ENCODE results near the gene AFDN.

AFDN gene, protein sequence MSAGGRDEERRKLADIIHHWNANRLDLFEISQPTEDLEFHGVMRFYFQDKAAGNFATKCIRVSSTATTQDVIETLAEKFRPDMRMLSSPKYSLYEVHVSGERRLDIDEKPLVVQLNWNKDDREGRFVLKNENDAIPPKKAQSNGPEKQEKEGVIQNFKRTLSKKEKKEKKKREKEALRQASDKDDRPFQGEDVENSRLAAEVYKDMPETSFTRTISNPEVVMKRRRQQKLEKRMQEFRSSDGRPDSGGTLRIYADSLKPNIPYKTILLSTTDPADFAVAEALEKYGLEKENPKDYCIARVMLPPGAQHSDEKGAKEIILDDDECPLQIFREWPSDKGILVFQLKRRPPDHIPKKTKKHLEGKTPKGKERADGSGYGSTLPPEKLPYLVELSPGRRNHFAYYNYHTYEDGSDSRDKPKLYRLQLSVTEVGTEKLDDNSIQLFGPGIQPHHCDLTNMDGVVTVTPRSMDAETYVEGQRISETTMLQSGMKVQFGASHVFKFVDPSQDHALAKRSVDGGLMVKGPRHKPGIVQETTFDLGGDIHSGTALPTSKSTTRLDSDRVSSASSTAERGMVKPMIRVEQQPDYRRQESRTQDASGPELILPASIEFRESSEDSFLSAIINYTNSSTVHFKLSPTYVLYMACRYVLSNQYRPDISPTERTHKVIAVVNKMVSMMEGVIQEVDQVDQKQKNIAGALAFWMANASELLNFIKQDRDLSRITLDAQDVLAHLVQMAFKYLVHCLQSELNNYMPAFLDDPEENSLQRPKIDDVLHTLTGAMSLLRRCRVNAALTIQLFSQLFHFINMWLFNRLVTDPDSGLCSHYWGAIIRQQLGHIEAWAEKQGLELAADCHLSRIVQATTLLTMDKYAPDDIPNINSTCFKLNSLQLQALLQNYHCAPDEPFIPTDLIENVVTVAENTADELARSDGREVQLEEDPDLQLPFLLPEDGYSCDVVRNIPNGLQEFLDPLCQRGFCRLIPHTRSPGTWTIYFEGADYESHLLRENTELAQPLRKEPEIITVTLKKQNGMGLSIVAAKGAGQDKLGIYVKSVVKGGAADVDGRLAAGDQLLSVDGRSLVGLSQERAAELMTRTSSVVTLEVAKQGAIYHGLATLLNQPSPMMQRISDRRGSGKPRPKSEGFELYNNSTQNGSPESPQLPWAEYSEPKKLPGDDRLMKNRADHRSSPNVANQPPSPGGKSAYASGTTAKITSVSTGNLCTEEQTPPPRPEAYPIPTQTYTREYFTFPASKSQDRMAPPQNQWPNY (N-terminal part only)

GRCh38 chr6:167826896-167827582, at the start of gene AFDN:
Gene AFDN (plus strand): TSS chr6:167826911. CDS start chr6:167827133, 222 bp downstream.
- TF ChIP-seq, protein P1, sequence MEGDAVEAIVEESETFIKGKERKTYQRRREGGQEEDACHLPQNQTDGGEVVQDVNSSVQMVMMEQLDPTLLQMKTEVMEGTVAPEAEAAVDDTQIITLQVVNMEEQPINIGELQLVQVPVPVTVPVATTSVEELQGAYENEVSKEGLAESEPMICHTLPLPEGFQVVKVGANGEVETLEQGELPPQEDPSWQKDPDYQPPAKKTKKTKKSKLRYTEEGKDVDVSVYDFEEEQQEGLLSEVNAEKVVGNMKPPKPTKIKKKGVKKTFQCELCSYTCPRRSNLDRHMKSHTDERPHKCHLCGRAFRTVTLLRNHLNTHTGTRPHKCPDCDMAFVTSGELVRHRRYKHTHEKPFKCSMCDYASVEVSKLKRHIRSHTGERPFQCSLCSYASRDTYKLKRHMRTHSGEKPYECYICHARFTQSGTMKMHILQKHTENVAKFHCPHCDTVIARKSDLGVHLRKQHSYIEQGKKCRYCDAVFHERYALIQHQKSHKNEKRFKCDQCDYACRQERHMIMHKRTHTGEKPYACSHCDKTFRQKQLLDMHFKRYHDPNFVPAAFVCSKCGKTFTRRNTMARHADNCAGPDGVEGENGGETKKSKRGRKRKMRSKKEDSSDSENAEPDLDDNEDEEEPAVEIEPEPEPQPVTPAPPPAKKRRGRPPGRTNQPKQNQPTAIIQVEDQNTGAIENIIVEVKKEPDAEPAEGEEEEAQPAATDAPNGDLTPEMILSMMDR (IDR thresholded peaks at IDR 0.05): no peak

DNA sequence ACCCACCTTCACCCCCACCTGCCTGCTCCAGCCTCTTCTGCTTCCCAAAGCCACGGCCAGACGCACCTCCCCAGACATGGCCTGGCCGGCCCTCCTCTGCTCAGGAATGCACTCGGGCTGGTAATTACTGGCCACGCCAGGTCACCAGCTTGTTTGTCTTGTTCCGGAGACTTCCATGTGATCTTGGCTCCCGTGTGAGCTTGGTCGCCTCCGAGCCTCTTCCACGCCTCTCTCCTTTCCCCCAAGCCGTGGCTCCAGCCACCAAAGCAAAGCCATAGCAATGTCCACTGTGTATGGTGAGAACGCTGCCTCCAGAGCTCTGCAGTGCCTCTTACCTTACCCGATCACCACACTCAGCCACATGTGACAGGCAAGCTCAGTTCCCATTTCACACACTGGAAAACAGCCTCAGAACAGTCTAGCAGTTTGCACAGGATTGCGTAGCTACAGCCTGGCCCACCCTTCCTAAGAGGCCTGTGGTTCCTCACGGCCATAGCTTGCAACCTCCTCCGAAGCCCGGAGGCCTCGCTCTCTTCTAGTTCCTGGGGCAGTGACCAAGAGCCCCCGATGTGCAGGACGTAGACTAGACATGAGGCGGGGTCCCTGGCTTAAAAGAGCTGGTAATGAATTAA, 48.1 kb upstream of the AFDN start:
- TF ChIP-seq, protein P1 (IDR thresholded peaks at IDR 0.05): no peak

GRCh38 chr6:167779129-167779992, 47.4 kb upstream of the AFDN start:
- TF ChIP-seq, protein P1 (IDR thresholded peaks at IDR 0.05): no peak

- TF ChIP-seq, protein P1 (IDR thresholded peaks at IDR 0.05): no peak
These were observed 46.6 kb upstream of the AFDN start for GRCh38 chr6:167779993-167780655.

- TF ChIP-seq, protein P1 (IDR thresholded peaks at IDR 0.05): no peak
These were observed 45.5 kb upstream of the AFDN start for GRCh38 chr6:167781066-167781767.

Measured in LNCAP (cell line).